Limb (tissue), 2 donors: Measurements from ENCODE around the gene RNF167.
A peak's percentile ranks its signal among the peaks of the same experiment; 100 is the strongest.

Experiments
- DNase-seq, 2 donors: peaks; one replicate each; pipeline ENCODE4 v3.0.0-alpha.2; 2016; ENCODE audit errors: extremely low spot score in 2 of 2

Gene RNF167

GRCh38 chr17:4953451-4953961, 13.4 kb downstream of the RNF167 start:
- no peak for DNase-seq

GRCh38 chr17:4955091-4955490, 15.0 kb downstream of the RNF167 start:
- DNase-seq = no peak

- DNase-seq = no peak
Measured at GRCh38 chr17:4956493-4957061, 16.5 kb downstream of the RNF167 start.

- no peak for DNase-seq
Measured at GRCh38 chr17:4958102-4958501, 18.0 kb downstream of the RNF167 start.

- no peak for DNase-seq
Measured at GRCh38 chr17:4959261-4959965, 19.3 kb downstream of the RNF167 start.

GRCh38 chr17:4960279-4960922, 20.3 kb downstream of the RNF167 start:
- DNase-seq = no peak

GRCh38 chr17:4965311-4965986, 25.4 kb downstream of the RNF167 start:
- no peak for DNase-seq

- peak; percentile 96 to 100 for DNase-seq
Measured at GRCh38 chr17:4966844-4967538, 26.9 kb downstream of the RNF167 start.

GRCh38 chr17:4967539-4968485, 27.7 kb downstream of the RNF167 start, which contains the start of gene SPAG7:
Gene SPAG7 (minus strand): TSS chr17:4967817. CDS start chr17:4967804, 13 bp downstream.
- DNase-seq = peak; percentile 96 to 99

GRCh38 chr17:4968486-4969046, 28.5 kb downstream of the RNF167 start:
- DNase-seq = no peak

- DNase-seq = peak in 1 of 2 donors; percentile 38
Measured at GRCh38 chr17:4969047-4969550, 29.0 kb downstream of the RNF167 start.

GRCh38 chr17:4969551-4970173, 29.6 kb downstream of the RNF167 start:
- no peak for DNase-seq

- DNase-seq = no peak
Measured at GRCh38 chr17:4970273-4970672, 30.2 kb downstream of the RNF167 start.

GRCh38 chr17:4971826-4972225, 31.8 kb downstream of the RNF167 start:
- no peak for DNase-seq

GRCh38 chr17:4972322-4972721, 32.3 kb downstream of the RNF167 start:
- no peak for DNase-seq

GRCh38 chr17:4972752-4973151, 32.7 kb downstream of the RNF167 start:
- DNase-seq = no peak

- no peak for DNase-seq
Measured at GRCh38 chr17:4973256-4974114, 33.4 kb downstream of the RNF167 start.

GRCh38 chr17:4974115-4974670, 34.1 kb downstream of the RNF167 start:
- no peak for DNase-seq
